Measurements from ENCODE around the gene IRF4. TPM values are rescaled to one million over a fixed set of nuclear protein-coding genes. Genes with fewer than 3 reads are reported as not detected.

The IRF4 gene
- total and polyA plus RNA-seq, 10 donors = 8.7 to 91.3 (median 46.3) TPM

DNA sequence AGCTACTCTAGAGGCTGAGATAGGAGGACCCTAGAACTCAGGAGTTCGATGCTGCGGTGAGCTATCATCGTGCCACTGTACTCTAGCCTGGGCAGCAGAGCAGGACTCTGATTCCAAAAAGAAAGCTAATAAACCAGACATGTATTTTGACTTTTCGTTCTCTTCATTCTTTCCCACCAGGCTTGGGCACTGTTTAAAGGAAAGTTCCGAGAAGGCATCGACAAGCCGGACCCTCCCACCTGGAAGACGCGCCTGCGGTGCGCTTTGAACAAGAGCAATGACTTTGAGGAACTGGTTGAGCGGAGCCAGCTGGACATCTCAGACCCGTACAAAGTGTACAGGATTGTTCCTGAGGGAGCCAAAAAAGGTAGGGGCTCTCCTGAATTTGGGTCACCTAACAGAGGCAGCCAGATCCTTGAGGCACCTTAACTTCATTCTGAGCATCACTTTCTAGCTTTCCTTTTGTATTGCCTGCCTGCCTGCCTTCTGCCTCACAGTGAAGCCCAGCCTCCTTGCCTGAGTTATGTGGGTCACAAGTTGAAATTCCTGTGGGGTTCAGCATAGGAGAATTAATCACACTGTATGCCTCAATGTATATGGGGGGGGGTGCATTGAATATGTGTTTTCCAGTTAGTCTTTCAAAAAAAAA, 3.2 kb downstream of the IRF4 start:
- Histone ChIP-seq H3K4me3 (peak overlapping the region in 2 of 8 donors; percentile 69 to 91), H3K36me3 (peaks cover 0 to 48% (median 12%) of the 10 kb centered on the region in 6 donors), H3K4me1 (peaks cover 9 to 83% (median 54%) of the 10 kb centered on the region in 6 donors), H3K27me3 (replicated peaks in 1 of 7) (peaks cover 0 to 68% (median 41%) of the 10 kb centered on the region in 7 donors), H3K9me3 (no peaks in the 10 kb centered on the region), H3K27ac (no peak overlapping the region)
- DNase-seq = no peak
- TF ChIP-seq, protein P1, sequence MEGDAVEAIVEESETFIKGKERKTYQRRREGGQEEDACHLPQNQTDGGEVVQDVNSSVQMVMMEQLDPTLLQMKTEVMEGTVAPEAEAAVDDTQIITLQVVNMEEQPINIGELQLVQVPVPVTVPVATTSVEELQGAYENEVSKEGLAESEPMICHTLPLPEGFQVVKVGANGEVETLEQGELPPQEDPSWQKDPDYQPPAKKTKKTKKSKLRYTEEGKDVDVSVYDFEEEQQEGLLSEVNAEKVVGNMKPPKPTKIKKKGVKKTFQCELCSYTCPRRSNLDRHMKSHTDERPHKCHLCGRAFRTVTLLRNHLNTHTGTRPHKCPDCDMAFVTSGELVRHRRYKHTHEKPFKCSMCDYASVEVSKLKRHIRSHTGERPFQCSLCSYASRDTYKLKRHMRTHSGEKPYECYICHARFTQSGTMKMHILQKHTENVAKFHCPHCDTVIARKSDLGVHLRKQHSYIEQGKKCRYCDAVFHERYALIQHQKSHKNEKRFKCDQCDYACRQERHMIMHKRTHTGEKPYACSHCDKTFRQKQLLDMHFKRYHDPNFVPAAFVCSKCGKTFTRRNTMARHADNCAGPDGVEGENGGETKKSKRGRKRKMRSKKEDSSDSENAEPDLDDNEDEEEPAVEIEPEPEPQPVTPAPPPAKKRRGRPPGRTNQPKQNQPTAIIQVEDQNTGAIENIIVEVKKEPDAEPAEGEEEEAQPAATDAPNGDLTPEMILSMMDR (IDR thresholded peaks at IDR 0.05 in 8 of 11, conservative IDR thresholded peaks at IDR 0.05 in 3 of 11) = no peak
- TF ChIP-seq POLR2AphosphoS5 (IDR thresholded peaks at IDR 0.05) (no peak), POLR2A (IDR thresholded peaks at IDR 0.05) (no peak)
- 87 to 96% (median 92%) methylated on average over 13 of the region's 13 CpGs for WGBS, 5 donors
- intact Hi-C loops (cut with DNase I; ENCODE audit: low total_unique reads) = no loop called here

DNA sequence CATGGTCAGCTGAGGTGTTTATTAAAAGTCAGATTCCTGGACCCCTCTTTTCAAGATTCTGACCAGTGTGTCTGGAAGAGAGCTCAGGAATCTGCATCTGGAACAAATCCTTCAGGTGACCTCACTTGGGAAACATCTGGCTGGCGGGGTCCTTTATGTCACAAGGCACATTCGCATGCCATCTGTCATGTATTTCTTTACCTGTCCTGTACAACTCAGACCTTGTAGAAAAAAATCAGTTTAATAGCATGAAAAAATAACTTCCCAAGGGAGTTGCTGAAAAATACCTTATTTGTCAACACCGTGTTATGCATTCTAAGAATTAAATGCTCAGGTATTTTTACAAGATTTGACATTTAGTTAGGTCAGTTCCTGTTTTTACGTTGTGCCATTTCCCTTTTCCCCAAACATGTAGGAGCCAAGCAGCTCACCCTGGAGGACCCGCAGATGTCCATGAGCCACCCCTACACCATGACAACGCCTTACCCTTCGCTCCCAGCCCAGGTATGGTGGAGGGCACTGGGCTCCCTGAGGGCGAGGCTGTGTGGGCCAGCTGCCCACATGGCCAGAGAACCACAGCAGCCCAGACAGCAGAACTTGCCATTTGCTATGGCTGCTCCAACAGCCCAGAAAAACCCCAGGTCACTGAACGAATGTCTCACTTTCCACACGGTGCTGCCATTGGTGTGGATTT, 4.0 kb downstream of the IRF4 start:
- TF ChIP-seq POLR2A (IDR thresholded peaks at IDR 0.05) (no peak), POLR2AphosphoS5 (IDR thresholded peaks at IDR 0.05) (peak in 2 of 3 donors; percentile 42 to 56)
- TF ChIP-seq, protein P1 (IDR thresholded peaks at IDR 0.05 in 8 of 11, conservative IDR thresholded peaks at IDR 0.05 in 3 of 11) = no peak
- Histone ChIP-seq H3K9me3 (no peaks in the 10 kb centered on the region), H3K4me3 (no peak overlapping the region), H3K4me1 (peaks cover 7 to 83% (median 53%) of the 10 kb centered on the region in 6 donors), H3K36me3 (peaks cover 0 to 48% (median 12%) of the 10 kb centered on the region in 6 donors), H3K27ac (peak overlapping the region in 1 of 8 donors; percentile 15), H3K27me3 (replicated peaks in 1 of 7) (peaks cover 0 to 60% (median 35%) of the 10 kb centered on the region in 7 donors)
- intact Hi-C loops (cut with DNase I; ENCODE audit: low total_unique reads) = no loop called here
- DNase-seq = no peak
- 60 to 74% (median 70%) methylated on average over 10 of the region's 10 CpGs for WGBS, 5 donors

DNA sequence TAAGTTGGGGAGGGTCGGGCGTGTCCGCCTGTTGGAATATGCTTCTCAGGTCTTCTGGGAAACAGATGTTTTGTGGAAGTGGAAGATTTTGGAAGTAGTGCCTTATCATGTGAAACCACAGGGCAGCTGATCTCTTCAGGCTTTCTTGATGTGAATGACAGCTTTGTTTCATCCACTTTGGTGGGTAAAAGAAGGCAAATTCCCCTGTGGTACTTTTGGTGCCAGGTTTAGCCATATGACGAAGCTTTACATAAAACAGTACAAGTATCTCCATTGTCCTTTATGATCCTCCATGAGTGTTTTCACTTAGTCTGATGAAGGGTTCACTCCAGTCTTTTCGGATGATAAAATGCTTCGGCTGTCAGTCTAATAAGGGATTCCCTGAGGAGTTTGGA, 4.6 kb downstream of the IRF4 start:
- WGBS, 5 donors = 85 to 95% (median 91%) methylated on average over 6 of the region's 6 CpGs
- Histone ChIP-seq H3K4me1 (peaks cover 4 to 83% (median 48%) of the 10 kb centered on the region in 6 donors), H3K27me3 (replicated peaks in 1 of 7) (peaks cover 0 to 54% (median 30%) of the 10 kb centered on the region in 7 donors), H3K36me3 (peaks cover 0 to 50% (median 13%) of the 10 kb centered on the region in 6 donors), H3K27ac (peak overlapping the region in 1 of 8 donors; percentile 15), H3K4me3 (no peak overlapping the region), H3K9me3 (no peaks in the 10 kb centered on the region)
- no peak for DNase-seq
- intact Hi-C loops (cut with DNase I; ENCODE audit: low total_unique reads) = no loop called here
- TF ChIP-seq POLR2A (IDR thresholded peaks at IDR 0.05) (no peak), POLR2AphosphoS5 (IDR thresholded peaks at IDR 0.05) (no peak)
- TF ChIP-seq, protein P1 (IDR thresholded peaks at IDR 0.05 in 8 of 11, conservative IDR thresholded peaks at IDR 0.05 in 3 of 11) = no peak

DNA sequence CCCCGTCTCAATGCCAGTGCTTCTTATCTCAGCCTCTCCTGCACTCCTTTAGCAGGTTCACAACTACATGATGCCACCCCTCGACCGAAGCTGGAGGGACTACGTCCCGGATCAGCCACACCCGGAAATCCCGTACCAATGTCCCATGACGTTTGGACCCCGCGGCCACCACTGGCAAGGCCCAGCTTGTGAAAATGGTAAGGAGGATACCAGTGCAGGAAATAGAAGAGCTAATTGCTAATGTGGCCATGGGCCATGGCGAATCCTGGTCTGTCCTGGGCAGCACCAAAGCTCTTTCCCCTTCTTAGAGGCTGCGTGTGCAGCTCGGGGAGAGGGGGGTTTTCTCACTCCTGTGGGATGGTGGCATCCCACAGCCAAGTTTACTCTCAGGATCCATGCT, 5.5 kb downstream of the IRF4 start:
- Histone ChIP-seq H3K4me3 (no peak overlapping the region), H3K27me3 (replicated peaks in 1 of 7) (peaks cover 0 to 45% (median 21%) of the 10 kb centered on the region in 7 donors), H3K36me3 (peaks cover 0 to 60% (median 20%) of the 10 kb centered on the region in 6 donors), H3K4me1 (peaks cover 4 to 81% (median 39%) of the 10 kb centered on the region in 6 donors), H3K27ac (no peak overlapping the region), H3K9me3 (no peaks in the 10 kb centered on the region)
- intact Hi-C loops (cut with DNase I; ENCODE audit: low total_unique reads) = no loop called here
- TF ChIP-seq, protein P1 (IDR thresholded peaks at IDR 0.05 in 8 of 11, conservative IDR thresholded peaks at IDR 0.05 in 3 of 11) = no peak
- TF ChIP-seq POLR2A (IDR thresholded peaks at IDR 0.05) (no peak), POLR2AphosphoS5 (IDR thresholded peaks at IDR 0.05) (peak in 1 of 3 donors; percentile 11)
- 89 to 93% (median 90%) methylated on average over 13 of the region's 13 CpGs for WGBS, 5 donors
- no peak for DNase-seq
